Right lobe of liver (tissue), 4 donors: ENCODE results near the gene SRP14.

Experiments
- CTCF ChIP-seq, 4 donors: fragments of 200-600 bp in 3 of 4; fragments of 450-650 bp in 1 of 4; IDR thresholded peaks; one replicate each; pipeline versions ENCODE4 v1.5.1 to v1.8.0; 2016 to 2022; ENCODE audit warnings: antibody characterized with exemption in 4 of 4, mild to moderate bottlenecking in 2 of 4
- POLR2A ChIP-seq: fragments of 450-650 bp; IDR thresholded peaks from one replicate; pipeline ENCODE4 v1.6.1; 2017; ENCODE audit warnings: antibody characterized with exemption, mild to moderate bottlenecking
- donor health status: DM: no; HTN: no; CAD: no.
- donor health status: DM: no; HTN: no; CAD: no.
- donor health status: DM: no; HTN: yes; CAD: no.

GRCh38 chr15:40048926-40049475 lies 10.0 kb upstream of the SRP14 start:
- TF ChIP-seq CTCF (IDR thresholded peaks at IDR 0.05) (no peak), POLR2A (no peak)
